Head of caudate nucleus (tissue), 42 donors: ENCODE results near the gene CLDN15.
A peak's percentile ranks its signal among the peaks of the same experiment; 100 is the strongest.

Source experiments
- DNase-seq, 42 donors: peaks; one replicate each; pipeline versions ENCODE4 v3.0.0 to v3.0.0-alpha.2; 2020 to 2021; ENCODE audit warnings: mixed read lengths in 7 of 42
- intact Hi-C: fragments of 100-400 bp; cut with DNase I; formaldehyde crosslinking; loops from one replicate; pipeline ENCODE4 v1.15.0; 2022

The CLDN15 gene

DNA sequence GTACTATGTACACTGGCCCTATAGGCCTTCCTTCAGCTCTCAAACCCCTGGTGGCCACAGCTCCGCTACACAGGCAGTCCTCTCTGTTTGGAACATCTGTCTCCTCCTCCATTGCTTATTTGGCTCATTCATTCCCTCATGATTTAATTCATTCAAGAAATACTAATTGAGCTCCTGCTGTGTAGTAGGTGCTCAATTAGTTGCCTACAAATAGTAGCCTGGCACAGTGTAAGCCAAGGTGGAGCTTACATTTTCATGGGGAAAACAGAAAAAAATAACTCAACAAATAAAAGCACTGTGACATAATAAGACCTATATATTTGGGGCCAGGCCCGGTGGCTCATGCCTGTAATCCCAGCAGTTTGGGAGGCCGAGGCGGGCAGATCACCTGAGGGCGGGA is 10.7 kb upstream of the CLDN15 start:
- intact Hi-C loops, result no loop called here
- no peak for DNase-seq

DNA sequence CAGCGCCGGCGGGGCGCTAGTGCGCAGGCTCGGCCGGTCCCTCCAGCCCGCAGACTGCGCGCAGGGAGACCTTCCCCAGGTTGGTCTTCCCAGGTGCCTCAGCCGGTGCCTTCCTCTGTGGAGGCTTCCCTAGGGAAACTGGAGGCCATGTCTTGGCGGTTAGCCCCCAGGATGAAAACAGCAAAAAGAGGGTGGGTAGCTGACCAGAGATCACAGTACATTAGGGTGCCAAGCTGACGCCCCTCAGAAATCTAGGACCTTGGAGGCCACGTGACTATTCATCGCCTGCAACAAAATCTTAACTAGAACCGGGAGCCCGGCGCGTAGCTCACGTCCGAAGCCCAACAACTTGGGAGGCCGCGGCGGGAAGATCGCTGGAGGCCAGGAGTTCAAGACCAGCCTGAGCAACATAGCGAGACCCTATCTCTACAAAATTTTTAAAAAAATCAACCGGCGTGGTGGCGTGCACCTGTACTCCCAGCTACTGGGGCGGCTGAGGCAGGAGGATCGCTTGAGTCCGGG is 7.6 kb upstream of the CLDN15 start:
- DNase-seq, result no peak
- intact Hi-C loops, result loop anchor here (2.0 kb wide), 1 partner anchor 26 kb away; the partner anchor contains the start of gene ZNHIT1

DNA sequence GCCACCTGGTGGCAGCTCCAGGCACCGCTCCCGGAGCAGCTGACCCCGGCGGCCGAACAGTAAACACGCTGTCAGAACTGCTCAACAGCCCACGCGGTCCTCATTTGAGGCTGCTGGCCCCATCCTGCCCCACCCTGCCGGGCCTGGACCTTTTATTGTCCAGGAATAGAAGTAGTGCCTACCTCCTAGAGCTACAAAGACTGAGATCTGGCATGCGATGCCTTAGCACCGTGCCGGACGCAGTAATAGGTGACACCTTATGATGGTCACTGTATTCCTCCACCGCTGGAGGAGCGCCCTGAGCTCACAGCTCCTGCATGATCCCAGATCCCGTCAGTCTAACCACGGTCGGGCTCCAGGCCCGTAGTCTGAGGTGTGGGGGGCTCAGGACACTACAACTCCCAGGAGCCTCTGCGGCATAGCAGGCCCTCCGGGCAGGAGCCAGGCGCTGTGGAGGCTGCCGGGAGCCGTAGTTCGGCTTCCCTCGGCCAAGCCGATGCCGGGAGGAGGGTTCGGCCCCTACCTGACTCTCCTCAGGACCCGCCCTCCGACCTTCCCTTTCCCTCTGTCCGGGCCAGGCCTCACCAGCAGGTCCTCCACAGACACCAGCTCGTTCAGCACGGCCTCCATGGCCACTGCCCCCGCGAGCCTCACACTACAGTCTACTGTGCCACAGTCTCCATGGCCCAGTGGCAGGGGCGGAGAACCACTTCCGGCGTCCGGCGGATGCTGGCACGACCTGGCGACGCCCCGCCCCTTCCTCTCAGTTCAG is 7.0 kb upstream of the CLDN15 start, which contains the start of gene FIS1:
FIS1 (minus strand) TSS at position 707 of the 772 bp plus-strand sequence; CDS start at position 630, 77 bp downstream.
- peak; percentile 86 to 98 (median 95) for DNase-seq
- intact Hi-C loops, result loop anchor here (2.0 kb wide), 1 partner anchor 26 kb away; the partner anchor contains the start of gene ZNHIT1

DNA sequence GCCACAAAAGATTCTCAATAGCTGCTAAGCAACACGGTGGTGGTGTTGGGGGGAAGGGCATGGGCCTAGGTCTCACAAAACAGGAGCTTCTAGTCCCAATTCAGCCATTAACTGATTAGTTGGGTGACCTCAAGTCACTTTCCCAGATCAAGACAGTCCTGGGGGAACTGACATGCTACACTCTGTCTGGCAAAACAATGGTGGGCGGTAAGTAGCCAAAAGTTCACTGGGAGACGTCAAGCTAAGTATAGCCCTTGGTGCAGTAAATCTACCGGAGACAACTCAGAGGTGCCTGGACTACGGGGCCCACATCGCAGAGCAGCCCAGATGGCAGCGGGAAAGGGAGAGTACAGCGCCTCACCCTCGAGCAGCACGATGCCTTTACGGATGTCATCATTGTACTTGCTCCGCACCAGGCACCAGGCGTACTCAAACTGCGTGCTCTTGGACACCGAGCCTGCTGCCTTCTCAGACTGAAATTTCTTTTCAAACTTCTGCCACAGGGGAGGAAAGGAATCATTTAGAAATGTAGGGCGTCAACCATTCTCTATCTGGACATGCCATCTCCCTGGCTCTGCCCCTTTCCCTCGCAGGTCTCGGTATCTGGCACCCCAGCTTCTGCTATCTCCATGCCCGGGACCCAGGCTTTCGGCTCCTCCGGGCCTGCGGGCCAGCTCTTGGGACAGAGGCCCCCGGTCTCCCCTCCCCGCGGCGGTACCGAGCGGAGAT is 6.2 kb upstream of the CLDN15 start:
- intact Hi-C loops, result loop anchor here (2.0 kb wide), 1 partner anchor 25 kb away; the partner anchor contains the start of gene ZNHIT1
- DNase-seq, result peak in 10 of 42 donors; percentile 17 to 88 (median 28)

DNA sequence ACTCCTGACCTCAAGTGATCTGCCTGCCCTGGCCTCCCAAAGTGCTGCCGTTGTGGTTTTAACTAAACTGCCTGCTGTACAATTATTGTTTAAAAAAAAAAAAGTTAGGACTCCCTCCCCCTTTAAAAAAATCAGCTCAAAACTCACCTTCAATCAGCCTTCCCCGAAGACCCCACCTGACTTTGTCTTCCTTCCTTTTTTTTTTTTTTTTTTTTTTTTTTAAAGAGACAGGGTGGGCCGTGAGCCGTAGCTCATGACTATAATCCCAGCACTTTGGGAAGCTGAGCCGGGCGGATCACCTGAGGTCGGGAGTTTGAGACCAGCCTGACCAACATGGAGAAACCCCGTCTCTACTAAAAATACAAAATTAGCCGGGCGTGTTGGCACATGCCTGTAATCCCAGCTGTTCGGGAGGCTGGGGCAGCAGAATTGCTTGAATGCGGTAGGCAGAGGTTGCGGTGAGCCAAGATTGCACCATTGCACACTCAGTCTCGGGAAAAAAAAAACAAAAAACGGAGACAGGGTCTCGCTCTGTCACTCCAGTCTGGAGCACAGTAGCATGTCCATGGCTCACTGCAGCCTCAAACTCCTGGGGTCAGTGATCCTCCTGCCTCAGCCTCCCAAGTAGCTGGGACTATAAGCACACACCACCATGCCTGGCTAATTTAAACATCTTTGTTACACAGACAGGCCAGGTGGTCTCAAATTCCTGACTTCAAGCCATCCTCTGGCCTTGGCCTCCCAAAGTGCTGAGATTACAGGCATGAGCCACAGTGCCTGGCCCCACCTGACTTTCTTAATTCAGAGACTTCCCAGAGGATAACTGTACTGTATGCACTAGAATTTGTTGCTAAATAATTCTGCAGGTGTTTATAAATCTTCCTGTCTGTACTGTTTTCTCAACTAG is 4.1 kb upstream of the CLDN15 start:
- intact Hi-C loops, result no loop called here
- DNase-seq, result no peak

DNA sequence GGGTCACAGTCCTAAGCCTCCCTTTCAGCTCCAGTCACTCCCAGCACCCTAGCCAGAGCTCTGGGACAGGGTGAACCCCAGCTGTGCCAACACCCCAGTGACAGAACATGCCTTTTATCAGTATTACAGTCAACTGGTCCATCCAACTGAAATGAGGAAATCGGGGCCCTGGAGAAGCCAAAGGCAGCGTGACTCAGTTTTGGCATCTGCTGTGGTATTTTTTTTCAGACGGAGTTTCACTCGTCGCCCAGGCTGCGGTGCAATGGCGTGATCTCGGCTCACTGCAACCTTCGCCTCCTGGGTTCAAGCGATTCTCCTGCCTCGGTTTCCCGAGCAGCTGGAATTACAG is 3.4 kb upstream of the CLDN15 start:
- intact Hi-C loops, result no loop called here
- no peak for DNase-seq

DNA sequence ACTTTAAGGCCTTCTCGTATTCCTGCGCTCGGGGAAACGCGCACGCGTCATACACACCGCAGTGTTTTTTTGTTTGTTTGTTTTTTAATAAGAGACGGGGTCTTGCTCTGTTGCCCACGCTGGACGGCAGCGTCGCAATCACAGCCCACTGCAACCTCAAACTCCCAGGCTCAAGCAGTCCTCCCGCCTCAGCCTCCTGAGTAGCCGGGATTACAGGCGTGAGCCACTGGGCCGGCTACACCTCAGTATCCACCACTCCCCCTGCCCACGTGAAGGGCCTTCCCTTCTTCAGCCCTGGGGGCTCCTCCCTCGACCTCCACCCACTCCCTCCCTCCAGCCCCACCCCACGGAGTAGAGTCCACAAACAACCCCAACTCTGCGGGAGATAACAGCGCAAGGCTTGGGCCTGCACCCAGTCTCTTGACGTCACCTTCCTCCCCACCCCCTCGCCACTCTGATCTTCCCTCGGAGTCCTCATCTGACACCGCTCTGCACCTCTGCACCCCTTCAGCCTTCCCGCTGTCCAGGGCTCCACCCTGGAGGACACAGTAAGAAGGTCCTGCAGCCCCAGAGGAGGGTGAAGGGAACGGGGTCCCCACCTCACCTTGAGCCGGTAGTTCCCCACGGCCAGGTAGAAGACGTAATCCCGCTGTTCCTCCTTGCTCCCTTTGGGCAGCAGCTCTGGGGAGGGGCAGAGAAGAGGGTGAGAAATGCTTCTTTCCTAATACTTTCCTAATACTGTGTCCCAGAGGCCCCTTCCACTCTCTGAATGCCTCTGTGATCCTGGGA is 2.8 kb upstream of the CLDN15 start:
- no peak for DNase-seq
- intact Hi-C loops, result no loop called here

DNA sequence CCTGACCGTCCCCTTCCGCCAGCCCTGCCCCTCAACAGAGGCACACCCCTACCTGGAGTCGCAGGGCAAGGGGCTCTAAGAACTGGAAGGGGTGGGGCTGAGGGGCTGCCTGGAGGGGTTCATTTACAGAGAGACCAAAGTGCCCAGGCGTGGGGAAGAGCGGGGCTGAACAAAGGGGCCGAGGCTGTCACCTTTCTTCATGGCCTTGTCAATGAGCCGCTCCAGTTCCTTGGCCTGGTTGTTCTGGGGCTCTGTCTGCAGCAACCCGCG is 2.3 kb upstream of the CLDN15 start:
- intact Hi-C loops, result no loop called here
- no peak for DNase-seq

DNA sequence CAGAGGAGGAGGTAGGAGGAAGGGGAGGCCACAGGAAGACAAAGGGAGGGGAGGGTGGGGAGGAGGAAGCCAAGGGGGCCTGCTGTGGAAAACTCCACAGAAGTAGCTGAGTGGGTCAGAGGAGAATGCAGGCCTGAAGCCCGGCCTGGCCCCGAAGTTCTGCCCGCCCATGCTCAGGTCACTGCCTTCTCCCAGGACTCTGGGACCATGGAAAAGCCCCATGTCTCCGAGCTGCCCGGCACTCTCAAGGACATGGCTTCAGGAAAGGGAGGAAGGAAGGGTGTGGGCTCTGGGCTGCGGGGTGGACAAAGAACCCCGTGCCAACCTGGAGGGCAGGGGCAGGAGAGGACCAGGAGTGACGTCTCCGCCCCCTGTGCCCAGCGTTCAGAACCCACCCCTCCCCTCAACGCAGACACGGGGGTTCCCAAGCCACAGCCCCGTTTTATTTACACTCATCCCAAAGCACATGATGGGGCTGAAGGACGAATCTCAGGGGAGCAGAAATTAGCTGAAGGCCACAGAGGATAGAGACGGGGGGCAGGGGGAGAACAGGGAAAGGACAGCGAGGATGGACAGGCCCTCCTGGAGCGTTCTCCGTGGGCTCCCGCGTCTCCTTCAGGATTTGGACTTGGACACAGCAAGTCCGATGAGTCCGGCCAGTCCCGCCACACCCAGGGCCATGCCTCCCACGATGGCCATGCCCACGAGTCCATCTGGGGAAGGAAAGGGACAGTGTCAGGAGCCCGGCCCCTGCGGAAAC is 1.8 kb upstream of the CLDN15 start:
- intact Hi-C loops, result no loop called here
- no peak for DNase-seq

DNA sequence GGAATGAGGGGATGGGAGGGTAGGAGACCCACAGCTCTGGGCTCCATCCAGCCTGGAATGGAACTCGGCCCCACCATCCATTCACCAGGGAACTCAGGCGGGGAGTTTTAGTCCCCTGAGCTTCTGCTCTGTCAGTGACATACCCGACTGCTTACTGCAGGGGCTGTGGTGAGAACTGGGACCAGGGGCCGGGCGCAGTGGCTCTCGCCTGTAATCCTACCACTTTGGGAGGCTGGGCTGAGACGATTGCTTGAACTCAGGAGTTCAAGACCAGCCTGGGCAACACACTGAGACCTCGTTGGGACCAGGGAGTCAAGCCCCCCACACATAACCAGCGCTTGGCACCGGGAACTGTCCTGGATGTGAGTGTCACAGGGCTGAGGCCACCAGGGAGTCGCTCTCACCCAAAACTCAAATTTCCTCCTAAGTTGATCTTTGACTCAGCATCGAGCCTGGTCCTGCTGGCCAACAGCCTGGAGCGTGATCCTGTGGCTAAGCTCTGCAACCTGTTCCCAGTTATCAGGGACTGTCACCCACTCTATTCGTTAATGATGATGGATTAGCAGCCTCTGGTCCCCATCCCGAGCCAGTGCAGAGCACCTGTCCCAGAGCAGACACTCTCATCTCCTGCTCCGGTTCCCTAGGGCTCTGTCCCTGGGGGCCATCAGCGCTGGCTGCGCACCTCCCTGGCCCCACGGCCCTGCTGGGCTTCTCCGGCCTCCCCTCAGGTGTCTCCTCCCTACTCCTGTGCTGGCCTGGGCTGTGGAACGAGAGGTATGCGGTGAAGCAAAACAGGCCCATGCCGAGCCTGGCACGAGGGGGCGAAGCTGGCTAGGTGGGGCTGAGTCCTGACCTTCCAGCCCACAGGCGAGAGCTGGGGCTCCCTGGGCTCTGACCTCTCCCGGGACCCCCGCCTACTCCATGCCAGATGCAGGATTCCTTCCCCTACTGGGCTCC is 902 bp upstream of the CLDN15 start:
- intact Hi-C loops, result no loop called here
- no peak for DNase-seq

DNA sequence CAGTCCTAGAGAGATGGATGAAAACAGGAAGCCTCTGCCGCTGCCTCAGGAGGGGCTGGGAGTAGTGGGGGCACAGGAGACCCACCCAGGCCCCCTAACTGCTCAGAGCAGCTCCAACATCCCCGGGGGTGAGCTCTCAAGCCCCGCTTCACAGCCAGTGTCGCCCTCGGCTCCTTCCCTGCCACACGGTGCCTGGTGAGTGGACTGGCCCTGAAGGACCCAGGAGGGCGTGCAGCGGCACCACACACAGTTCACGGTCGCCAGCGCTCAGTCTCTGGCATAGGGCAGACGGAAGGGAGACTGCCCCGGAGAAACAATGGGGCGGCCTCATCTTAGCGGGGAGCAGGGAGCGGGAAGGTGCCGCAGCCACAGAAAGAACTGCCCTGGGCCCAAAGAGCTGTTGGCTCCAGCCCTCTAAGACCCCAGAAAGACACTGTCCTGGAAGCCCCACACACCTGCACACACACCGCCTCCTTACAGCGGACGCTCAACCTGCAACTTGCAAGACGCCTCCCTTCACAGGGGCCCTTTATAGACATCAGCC is 1.2 kb downstream of the CLDN15 start:
- DNase-seq, result no peak

DNA sequence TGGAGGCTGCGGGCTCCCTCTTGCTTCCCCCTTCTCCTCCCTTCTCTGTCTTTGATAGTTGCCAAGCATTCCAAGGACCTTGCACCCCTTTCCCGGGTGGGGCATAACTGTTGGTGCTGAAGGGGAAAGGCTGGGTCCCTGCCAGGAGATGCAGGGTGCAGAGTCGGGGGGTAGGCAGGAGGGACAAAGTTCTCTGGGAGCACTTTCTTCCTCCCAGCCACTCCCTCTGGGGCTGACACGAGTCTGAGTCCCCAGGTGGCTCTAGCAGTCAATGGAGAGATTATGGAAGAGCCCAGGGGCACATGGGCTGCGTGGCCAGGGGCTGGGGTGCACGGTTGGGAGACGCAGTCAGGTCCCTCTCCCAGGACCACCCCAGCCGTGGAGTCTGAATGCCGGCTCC is 2.1 kb downstream of the CLDN15 start:
- intact Hi-C loops, result no loop called here
- no peak for DNase-seq

More for the DNA sequence above, 1.2 kb downstream of the CLDN15 start:
- intact Hi-C loops, result no loop called here

DNA sequence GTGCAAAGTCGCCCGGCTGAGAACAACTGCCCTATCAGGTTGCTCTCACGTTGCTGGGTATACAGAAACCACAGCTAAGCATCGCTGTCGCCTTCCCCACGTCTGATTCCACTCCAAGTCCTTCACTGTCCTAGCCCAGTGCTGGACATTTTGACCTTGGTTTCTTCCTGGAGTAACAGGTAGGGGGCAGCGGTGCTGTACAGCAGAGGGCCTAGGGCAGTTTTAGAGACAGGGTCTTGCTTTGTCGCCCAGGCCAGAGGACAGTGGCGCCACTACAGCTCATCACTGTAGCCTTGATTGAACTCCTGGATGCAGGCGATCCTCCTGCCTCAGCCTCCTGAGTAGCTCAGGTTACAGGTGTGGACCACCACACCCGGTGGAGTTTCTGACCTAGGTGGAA is 2.6 kb downstream of the CLDN15 start:
- DNase-seq, result peak in 1 of 42 donors; percentile 60
- intact Hi-C loops, result no loop called here

DNA sequence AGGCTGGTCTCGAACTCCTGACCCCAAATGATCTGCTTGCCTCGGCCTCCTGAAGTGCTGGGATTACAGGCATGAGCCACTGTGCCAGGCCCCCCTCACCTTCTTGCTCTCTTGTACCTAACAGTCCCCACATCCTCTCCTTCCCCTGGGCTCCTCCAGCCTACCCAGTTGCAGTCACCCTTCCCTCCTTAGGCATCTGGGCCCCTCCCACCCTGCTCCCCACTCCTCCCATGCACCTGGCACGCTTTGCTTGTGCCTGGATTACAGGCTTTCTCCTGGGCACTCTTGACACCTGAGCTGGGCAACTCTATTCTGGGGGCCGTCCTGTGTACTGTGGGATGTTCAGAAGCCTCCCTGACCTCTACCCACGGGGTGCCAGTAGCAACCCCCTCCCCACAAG is 3.0 kb downstream of the CLDN15 start:
- DNase-seq, result no peak
- intact Hi-C loops, result no loop called here

DNA sequence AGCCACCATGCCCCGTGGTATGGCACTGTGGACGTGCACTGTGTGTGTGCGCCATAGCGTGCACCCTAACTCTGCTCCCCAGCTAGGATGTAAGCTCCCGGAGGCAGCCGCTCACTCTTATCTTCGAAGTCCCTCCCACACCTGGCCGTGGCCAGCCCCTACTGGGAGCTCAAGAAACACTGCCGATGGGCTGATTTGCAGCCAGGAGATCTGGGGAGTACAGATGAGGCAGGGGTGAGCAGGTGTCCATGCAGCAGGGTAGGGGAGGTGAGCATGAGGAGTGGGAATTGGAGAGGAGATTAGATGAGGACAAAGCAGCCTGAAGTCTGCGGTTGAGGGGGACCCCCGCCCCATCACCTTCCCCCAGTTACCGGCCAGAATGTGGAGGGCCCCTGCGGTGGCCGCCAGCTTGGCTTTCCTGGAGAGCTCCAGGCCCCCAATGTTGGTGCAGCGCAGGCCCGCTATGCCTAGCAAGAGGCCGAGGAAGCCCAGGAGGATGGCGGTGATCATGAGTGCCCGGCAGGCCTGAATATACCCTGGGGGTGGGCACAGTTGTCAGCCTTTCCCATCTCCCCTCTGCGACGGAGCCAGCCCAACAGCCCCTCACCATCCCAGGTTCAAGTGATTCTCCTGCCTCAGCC is 3.6 kb downstream of the CLDN15 start:
- DNase-seq, result no peak
- intact Hi-C loops, result no loop called here
